ENCODE measurements around the gene CES4A. TPM values are rescaled to one million over a fixed set of nuclear protein-coding genes. Genes with fewer than 3 reads are reported as not detected.

CES4A gene
- total and polyA plus RNA-seq, 2 of the 13 experiments (the other 11 are each of a cell fraction or from before 2014, with no cell fraction given) = 0.09 to 0.17 TPM

DNA sequence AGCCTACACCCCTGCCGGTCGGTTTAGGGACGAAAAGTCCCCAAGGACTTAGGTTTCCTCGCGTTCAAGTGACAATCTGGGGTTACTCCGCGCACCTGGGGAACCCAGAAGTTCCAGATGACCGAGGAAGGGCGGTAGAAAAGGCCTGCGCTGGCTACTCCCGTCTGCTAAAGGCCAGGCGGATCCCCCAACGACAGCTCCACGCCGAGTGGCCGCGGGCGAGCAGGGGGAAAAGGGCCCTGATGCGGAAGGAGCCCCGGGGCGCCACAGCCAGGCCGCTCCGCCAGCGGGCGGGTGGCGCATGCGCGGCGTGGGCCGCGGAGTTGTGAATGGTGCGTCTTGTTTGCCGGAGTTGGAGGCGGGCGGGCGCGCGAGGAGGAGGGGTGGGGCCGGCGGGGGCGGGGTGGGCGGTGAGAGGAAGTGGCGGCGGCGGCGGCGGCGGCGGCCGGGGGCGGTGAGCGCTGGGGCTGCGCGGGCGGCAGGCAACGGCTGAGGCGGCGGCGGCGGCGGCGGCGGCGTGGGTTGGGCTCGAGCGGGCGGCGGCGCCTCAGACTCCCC lies 40.4 kb downstream of the CES4A start, which contains the start of gene CBFB (continued):
- TF ChIP-seq, protein P1, sequence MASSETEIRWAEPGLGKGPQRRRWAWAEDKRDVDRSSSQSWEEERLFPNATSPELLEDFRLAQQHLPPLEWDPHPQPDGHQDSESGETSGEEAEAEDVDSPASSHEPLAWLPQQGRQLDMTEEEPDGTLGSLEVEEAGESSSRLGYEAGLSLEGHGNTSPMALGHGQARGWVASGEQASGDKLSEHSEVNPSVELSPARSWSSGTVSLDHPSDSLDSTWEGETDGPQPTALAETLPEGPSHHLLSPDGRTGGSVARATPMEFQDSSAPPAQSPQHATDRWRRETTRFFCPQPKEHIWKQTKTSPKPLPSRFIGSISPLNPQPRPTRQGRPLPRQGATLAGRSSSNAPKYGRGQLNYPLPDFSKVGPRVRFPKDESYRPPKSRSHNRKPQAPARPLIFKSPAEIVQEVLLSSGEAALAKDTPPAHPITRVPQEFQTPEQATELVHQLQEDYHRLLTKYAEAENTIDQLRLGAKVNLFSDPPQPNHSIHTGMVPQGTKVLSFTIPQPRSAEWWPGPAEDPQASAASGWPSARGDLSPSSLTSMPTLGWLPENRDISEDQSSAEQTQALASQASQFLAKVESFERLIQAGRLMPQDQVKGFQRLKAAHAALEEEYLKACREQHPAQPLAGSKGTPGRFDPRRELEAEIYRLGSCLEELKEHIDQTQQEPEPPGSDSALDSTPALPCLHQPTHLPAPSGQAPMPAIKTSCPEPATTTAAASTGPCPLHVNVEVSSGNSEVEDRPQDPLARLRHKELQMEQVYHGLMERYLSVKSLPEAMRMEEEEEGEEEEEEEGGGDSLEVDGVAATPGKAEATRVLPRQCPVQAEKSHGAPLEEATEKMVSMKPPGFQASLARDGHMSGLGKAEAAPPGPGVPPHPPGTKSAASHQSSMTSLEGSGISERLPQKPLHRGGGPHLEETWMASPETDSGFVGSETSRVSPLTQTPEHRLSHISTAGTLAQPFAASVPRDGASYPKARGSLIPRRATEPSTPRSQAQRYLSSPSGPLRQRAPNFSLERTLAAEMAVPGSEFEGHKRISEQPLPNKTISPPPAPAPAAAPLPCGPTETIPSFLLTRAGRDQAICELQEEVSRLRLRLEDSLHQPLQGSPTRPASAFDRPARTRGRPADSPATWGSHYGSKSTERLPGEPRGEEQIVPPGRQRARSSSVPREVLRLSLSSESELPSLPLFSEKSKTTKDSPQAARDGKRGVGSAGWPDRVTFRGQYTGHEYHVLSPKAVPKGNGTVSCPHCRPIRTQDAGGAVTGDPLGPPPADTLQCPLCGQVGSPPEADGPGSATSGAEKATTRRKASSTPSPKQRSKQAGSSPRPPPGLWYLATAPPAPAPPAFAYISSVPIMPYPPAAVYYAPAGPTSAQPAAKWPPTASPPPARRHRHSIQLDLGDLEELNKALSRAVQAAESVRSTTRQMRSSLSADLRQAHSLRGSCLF (CRISPR knock-in tag; IDR thresholded peaks at IDR 0.05; ENCODE audit: borderline replicate concordance) = 0 out of 2 replicates have a peak, but pooled peaks have one; percentile 66
- TF ChIP-seq TBL1XR1 (IDR thresholded peaks at IDR 0.05; ENCODE audit: borderline replicate concordance, low read length, partially characterized antibody) = peak; percentile 51
- TF ChIP-seq, protein P2, sequence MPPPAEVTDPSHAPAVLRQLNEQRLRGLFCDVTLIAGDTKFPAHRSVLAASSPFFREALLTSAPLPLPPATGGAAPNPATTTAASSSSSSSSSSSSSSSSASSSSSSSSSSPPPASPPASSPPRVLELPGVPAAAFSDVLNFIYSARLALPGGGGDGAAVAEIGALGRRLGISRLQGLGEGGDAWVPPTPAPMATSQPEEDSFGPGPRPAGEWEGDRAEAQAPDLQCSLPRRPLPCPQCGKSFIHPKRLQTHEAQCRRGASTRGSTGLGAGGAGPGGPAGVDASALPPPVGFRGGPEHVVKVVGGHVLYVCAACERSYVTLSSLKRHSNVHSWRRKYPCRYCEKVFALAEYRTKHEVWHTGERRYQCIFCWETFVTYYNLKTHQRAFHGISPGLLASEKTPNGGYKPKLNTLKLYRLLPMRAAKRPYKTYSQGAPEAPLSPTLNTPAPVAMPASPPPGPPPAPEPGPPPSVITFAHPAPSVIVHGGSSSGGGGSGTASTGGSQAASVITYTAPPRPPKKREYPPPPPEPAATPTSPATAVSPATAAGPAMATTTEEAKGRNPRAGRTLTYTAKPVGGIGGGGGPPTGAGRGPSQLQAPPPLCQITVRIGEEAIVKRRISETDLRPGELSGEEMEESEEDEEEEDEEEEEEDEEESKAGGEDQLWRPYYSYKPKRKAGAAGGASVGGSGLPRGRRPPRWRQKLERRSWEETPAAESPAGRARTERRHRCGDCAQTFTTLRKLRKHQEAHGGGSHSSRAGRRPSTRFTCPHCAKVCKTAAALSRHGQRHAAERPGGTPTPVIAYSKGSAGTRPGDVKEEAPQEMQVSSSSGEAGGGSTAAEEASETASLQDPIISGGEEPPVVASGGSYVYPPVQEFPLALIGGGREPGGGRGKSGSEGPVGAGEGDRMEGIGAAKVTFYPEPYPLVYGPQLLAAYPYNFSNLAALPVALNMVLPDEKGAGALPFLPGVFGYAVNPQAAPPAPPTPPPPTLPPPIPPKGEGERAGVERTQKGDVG (CRISPR knock-in tag; IDR thresholded peaks at IDR 0.05; ENCODE audit: borderline replicate concordance) = peak; percentile 25; the same call in 1 of the 2 replicates
- peak; percentile 64 for TF ChIP-seq ARNT2 (CRISPR knock-in tag; IDR thresholded peaks at IDR 0.05; ENCODE audit: low read depth)
- TF ChIP-seq, protein P3, sequence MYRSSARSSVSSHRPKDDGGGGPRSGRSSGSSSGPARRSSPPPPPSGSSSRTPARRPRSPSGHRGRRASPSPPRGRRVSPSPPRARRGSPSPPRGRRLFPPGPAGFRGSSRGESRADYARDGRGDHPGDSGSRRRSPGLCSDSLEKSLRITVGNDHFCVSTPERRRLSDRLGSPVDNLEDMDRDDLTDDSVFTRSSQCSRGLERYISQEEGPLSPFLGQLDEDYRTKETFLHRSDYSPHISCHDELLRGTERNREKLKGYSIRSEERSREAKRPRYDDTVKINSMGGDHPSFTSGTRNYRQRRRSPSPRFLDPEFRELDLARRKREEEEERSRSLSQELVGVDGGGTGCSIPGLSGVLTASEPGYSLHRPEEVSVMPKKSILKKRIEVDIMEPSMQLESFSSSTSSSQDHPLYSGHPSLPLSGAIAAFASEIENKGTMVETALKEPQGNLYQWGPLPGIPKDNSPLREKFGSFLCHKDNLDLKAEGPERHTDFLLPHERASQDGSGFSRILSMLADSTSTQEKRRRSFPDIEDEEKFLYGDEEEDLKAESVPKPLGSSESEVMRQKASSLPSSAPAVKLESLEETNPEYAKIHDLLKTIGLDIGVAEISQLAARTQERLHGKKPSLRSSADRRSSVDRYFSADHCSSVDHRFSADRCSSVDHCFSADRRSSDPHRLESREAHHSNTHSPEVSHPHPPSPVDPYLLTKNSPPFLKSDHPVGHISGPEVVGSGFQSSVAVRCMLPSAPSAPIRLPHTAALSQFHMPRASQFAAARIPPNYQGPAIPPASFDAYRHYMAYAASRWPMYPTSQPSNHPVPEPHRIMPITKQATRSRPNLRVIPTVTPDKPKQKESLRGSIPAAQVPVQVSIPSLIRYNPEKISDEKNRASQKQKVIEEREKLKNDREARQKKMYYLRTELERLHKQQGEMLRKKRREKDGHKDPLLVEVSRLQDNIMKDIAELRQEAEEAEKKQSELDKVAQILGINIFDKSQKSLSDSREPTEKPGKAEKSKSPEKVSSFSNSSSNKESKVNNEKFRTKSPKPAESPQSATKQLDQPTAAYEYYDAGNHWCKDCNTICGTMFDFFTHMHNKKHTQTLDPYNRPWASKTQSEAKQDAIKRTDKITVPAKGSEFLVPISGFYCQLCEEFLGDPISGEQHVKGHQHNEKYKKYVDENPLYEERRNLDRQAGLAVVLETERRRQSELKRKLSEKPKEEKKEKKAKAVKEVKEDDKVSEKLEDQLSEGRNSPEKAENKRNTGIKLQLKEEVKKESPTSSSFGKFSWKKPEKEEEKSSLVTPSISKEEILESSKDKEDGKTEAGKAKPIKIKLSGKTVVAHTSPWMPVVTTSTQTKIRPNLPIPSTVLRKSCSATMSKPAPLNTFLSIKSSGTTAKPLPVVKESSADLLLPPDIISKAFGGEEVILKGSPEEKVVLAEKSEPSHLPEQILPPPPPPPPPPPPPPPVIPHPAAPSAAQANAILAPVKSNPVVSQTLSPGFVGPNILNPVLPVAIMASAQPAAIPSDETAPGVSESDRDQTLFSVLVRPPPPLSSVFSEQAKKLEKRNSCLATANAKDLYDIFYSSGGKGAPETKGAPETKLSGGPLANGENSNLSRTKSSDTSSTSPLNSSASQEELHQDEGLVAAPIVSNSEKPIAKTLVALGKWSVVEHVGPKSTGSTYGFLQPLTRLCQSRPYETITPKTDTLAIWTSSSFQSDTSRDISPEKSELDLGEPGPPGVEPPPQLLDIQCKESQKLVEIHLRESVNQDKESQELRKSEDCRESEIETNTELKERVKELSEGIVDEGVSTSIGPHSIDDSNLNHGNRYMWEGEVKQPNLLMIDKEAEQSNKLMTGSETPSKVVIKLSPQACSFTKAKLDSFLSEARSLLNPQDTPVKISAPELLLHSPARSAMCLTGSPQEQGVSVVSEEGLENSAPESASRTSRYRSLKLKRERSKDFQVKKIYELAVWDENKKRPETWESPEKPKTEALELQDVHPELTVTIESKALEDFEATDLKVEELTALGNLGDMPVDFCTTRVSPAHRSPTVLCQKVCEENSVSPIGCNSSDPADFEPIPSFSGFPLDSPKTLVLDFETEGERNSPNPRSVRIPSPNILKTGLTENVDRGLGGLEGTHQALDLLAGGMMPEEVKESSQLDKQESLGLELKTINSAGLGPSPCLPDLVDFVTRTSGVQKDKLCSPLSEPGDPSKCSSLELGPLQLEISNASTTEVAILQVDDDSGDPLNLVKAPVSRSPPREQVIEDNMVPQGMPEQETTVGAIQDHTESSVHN (CRISPR knock-in tag; IDR thresholded peaks at IDR 0.05) = peak; percentile 18; the same call in 1 of the 2 replicates
- no peak; the same call in 1 of the 2 replicates for TF ChIP-seq ZNF431 (CRISPR knock-in tag; IDR thresholded peaks at IDR 0.05; ENCODE audit: borderline replicate concordance, low read depth)
- TF ChIP-seq ARNTL (CRISPR knock-in tag; IDR thresholded peaks at IDR 0.05) = peak; percentile 68
- TF ChIP-seq, protein P4, sequence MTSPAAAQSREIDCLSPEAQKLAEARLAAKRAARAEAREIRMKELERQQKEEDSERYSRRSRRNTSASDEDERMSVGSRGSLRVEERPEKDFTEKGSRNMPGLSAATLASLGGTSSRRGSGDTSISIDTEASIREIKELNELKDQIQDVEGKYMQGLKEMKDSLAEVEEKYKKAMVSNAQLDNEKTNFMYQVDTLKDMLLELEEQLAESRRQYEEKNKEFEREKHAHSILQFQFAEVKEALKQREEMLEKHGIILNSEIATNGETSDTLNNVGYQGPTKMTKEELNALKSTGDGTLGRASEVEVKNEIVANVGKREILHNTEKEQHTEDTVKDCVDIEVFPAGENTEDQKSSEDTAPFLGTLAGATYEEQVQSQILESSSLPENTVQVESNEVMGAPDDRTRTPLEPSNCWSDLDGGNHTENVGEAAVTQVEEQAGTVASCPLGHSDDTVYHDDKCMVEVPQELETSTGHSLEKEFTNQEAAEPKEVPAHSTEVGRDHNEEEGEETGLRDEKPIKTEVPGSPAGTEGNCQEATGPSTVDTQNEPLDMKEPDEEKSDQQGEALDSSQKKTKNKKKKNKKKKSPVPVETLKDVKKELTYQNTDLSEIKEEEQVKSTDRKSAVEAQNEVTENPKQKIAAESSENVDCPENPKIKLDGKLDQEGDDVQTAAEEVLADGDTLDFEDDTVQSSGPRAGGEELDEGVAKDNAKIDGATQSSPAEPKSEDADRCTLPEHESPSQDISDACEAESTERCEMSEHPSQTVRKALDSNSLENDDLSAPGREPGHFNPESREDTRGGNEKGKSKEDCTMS (CRISPR knock-in tag; conservative IDR thresholded peaks at IDR 0.05) = no peak; the same call in 1 of the 2 replicates
